HG03457 (cell line): ENCODE results near the gene AVPI1.
"Not testable (repeated sequence)": the region's sequence is repeated elsewhere in the genome, so short reads cannot be mapped to it uniquely, and the experiment has no call there.

Experiments
- ATAC-seq: cut with Tn5 transposase; IDR thresholded peaks from one replicate; pipeline ENCODE4 v1.9.1; 2021; ENCODE audit warnings: moderate number of reproducible peaks; ENCODE audit not compliant: unreplicated experiment

Gene AVPI1

DNA sequence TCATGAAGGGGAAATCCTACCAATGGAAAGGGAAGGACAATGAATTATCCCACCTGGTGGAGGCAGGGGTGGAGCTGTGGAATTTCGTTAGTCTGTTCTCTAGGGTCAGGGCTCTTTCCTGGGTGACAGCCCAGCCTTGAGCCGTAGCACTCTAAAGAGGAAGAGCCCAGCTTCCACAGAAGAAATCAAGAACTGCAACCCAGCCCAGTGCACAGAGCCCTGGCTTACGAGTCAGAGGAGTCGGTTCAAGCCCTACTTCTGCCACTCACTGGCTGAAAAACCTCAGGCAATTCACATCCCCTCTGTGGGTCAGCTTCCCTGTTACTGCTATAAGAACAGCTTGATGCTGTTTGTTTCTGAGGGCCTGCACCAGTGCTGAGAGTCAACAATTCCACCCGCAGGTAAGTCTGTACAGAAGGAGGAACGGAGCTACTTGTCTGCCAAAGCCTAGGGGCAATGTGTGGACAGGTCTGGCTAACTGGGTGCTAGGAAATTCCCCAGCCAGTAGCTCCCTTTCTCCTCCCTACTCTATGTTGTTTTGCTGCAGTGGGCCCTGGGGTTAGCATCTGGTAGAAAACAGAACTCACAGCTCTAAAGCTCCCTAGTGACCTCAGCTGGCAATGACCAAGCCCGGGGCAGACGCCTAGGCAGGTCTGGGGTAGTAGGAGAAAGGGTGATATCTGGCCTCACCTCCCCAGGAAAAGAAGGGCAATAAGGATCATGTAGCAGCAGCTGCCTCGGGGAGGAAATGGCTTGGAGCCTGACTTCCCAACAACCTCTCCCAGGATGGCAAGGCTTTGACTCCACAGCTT is 3.3 kb downstream of the AVPI1 start:
- ATAC-seq, result no peak

- no peak for ATAC-seq
These were observed 5.0 kb downstream of the AVPI1 start for GRCh38 chr10:97682042-97682441.

GRCh38 chr10:97679594-97679993 is 7.4 kb downstream of the AVPI1 start:
- no peak for ATAC-seq

DNA sequence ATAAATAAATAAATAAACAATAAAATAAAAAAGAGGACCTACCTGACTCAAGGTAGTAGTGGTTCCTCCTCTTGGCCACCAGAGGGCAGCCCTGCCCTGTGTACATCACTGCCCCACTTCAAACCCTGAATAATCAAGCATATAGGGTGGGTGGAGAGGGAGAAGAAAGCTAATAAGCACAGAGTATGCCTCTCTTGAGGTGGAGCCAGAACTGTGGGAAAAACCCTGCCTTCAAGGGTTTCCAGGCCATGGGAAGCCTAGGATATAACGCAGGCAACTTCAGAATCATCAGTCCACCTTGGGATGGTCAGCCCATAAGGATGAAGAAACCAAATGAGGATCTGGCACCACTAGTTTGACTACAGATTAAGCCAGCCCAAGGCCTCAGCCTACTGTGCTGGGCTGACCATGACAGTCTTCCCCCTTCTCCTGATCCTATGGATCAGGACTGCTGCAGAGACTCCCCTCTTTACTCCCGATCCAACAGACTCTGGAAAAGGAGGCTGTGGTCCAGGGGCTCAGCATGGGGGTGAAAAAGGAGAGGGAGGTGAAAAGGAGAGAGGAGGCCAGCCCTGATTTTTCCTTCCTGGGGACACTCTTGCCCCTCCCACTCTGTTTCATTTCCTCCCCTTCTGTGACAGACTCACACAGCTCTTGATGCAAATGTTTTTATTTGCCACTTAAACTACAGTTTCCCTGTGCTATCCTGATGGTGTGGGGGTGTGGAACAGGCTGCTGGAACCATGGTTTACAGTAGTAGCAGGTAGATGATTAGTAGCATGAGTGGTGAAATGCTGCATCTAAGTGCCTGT is 10.1 kb downstream of the AVPI1 start:
- ATAC-seq, result no peak

DNA sequence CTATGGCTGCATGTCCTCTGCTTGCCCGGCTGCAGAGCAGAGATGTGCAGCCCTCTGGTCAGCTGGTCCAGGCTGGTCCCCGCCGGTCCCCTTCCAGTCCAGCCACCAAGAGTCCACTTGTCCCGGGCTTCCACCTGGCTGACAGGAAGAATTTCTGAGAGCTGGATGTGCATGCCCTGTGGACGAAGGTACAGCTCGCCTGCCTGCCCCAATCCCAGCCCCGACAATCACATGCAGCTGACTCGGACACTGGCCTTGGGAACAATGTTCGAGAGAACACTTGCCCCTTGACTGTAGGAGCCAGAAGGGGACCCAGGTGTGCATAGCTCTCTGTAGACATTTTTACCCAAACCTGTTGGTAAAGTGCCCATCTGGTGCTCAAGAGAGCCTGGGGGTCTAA is 11.8 kb downstream of the AVPI1 start:
- ATAC-seq, result no peak

- no peak for ATAC-seq
These were observed 13.1 kb downstream of the AVPI1 start for GRCh38 chr10:97673736-97674525.

DNA sequence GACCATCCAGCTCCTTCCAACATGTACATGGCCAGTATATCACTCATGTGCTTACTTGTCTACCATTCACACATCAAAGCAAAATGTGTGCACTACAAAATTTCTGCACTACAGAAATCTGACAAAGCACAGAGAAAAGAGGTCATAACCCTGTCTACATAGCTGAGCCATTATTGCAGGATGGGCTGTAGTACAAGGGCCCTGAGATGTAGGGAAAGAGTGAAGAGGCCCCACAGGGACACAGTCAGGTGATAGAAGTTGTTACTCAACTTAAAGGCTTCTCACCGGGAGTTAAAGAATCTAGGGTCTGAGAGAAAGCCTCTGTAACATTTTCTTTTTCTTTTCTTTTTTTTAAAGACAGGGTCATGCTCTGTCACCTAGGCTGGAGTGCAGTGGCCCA is 17.5 kb downstream of the AVPI1 start:
- no peak for ATAC-seq

- no peak for ATAC-seq
These were observed 19.6 kb downstream of the AVPI1 start for GRCh38 chr10:97667463-97667862.

GRCh38 chr10:97666992-97667391 is 20.0 kb downstream of the AVPI1 start:
- ATAC-seq, result no peak

DNA sequence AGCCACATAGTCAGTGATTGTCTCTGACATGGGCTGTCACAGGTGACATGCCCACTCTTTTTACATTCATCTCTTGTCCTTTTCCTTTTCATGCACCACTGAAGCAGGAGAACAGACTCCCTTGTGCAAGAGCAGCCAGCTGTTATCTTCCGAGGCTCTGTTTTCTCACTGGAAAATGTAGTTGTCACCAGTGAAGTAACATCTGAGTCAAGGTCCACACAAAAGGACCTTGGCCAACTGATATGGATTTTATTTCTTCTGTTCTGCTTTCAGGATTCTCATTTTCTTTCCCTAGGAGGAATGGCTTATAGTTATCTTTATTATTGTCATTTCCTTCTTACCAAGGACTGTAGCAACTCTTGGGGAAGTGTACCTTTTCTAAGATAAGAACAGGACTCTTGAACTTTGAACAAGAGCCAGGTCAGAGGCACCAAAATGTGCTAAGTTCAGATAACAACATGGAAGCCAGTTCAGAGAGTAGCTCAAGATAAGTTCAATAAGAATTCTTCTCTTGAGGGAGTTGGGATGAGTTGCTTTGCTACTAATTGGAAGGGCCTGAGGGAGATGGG is 22.7 kb downstream of the AVPI1 start:
- ATAC-seq, result no peak

DNA sequence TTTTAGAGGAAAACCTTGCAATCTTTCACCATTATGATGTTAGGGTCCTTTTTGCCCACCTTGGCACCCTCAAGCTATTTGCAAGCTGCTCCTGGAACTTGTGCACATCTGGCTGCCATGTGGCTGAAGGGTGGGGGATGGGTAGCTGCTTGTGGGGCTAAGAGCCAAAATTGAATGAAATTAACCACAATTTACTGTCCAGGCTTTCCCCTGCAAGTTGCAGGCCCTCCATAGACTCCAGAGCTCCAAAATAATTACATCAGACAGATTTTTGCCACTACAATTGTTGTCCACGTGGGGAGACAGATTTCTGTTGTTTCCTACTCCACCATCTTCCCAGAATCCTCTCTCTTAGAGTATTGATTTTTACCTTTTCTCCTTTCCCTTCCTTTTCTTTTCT is 27.5 kb downstream of the AVPI1 start:
- ATAC-seq, result no peak

GRCh38 chr10:97656777-97657176 is 30.3 kb downstream of the AVPI1 start:
- no peak for ATAC-seq

DNA sequence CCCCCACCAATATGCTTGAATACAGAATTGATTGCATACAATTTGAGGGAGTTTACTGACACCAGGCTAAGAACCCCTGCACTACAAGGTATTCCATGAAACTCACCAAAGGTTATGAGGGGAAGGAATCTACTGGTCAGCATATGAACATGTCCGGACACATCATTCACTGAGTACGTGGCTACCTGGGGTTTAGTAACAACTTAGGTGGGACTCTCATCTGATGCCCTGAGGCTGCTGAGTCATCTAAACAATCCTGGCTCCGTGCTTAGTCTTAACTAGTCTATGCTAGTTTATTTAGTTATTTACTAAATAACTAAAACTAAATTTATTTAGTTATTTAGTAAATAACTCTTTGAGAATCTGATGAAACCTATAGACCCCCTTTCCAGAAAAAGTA is 35.3 kb downstream of the AVPI1 start:
- no peak for ATAC-seq

DNA sequence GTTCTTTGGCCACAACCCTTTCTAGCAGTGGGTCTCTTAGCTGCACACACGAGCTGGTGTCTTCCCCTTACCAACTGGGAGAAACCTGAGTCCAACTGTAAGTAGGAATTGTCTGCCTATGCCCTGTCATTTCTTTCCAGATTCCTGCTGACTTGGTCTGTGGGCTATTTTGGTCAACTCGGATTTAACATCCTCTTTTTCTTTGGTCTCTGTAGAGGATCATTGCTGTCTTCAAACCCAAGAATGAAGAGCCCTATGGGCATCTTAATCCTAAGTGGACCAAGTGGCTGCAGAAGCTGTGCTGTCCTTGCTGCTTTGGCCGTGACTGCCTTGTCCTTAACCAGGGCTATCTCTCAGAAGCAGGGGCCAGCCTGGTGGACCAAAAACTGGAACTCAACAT is 36.3 kb downstream of the AVPI1 start:
- no peak for ATAC-seq

GRCh38 chr10:97649405-97649750 is 37.7 kb downstream of the AVPI1 start:
- ATAC-seq, result not testable (repeated sequence)

GRCh38 chr10:97648562-97649404 is 38.3 kb downstream of the AVPI1 start:
- ATAC-seq, result no peak

- no peak for ATAC-seq
These were observed 39.5 kb downstream of the AVPI1 start for GRCh38 chr10:97647556-97647955.

GRCh38 chr10:97644936-97645335 is 42.1 kb downstream of the AVPI1 start:
- no peak for ATAC-seq

- ATAC-seq, result no peak
These were observed 43.5 kb downstream of the AVPI1 start for GRCh38 chr10:97643441-97643985.
